Left cardiac atrium (tissue), 4 donors: ENCODE data around the gene SPG7. TPM values are rescaled to one million over a fixed set of nuclear protein-coding genes. Genes with fewer than 3 reads are reported as not detected.
A peak's percentile ranks its signal among the peaks of the same experiment; 100 is the strongest.
"Not testable (repeated sequence)": the region's sequence is repeated elsewhere in the genome, so short reads cannot be mapped to it uniquely, and the experiment has no call there.

Experiments
- ATAC-seq, 2 donors: fragments of 200-7000 bp; cut with Tn5 transposase; one replicate each; pipeline ENCODE4 v1.9.1; 2020; ENCODE audit warnings: mild to moderate bottlenecking in 2 of 2, moderate library complexity in 2 of 2
- DNase-seq: peaks from one replicate; pipeline ENCODE4 v3.0.0-alpha.2; 2020
- intact Hi-C, 2 donors: fragments of 100-400 bp; cut with DNase I; formaldehyde crosslinking; loops; one replicate each; pipeline versions ENCODE4 v1.14.1 to v1.15.1; 2022 to 2023
- long read RNA-seq: library from polyadenylated mRNA; unstranded; transcript quantifications from one replicate; pipeline ENCODE4 v2.0.0, GENCODE V29; 2021
- total RNA-seq, 2 donors: library from RNA; stranded (reverse); fragmentation: NEBNext Ultra II Directional; extraction: Animal tissue kit (Norgen Biotek cat#: 25700); gene quantifications; one replicate each; pipeline ENCODE4 v1.2.1, GENCODE V29; 2021
- donor health status: DM: no; HTN: yes; CAD: no.
- donor health status: DM: no; HTN: yes; CAD: no; lungs with severe emphysema.
- donor health status: DM: yes; HTN: yes; CAD: no.
- donor health status: Dilated cardiomyopathy.

SPG7 gene
- total RNA-seq = 10 to 100 TPM; 78.5 to 99.5 TPM
- long read RNA-seq, transcript SPG7-202 (10 exons, 2,288 nt) = minor isoform, 6 of 81 reads
- long read RNA-seq, transcript SPG7-268 (17 exons, 3,359 nt) = major isoform, 26 of 81 reads
- long read RNA-seq, partial matches to known transcripts = 32 of 81 reads
- long read RNA-seq, other reads (novel, unspliced or antisense) = 7 of 81 reads

GRCh38 chr16:89507834-89508590 is at the start of gene SPG7:
Gene SPG7 (plus strand): TSS chr16:89508403. CDS start chr16:89508418, 15 bp downstream.
- intact Hi-C loops = loop anchor here (5.0 to 10.0 kb wide), 3 partner anchors 153 to 176 kb away; no protein-coding TSS in a partner anchor
- DNase-seq (peak; percentile 88), ATAC-seq (peak; percentile 95)

- DNase-seq (no peak), ATAC-seq (no peak)
- intact Hi-C loops = no loop called here
Observed at GRCh38 chr16:89458551-89458950, 49.7 kb upstream of the SPG7 start.

- intact Hi-C loops = no loop called here
- DNase-seq (no peak), ATAC-seq (no peak)
Observed at GRCh38 chr16:89458967-89459366, 49.2 kb upstream of the SPG7 start.

- intact Hi-C loops = no loop called here
- DNase-seq = no peak
- no peak for ATAC-seq
Observed at GRCh38 chr16:89460556-89460955, 47.6 kb upstream of the SPG7 start.

- DNase-seq, intact Hi-C loops, ATAC-seq: not testable (repeated sequence)
Observed at GRCh38 chr16:89461890-89462289, 46.3 kb upstream of the SPG7 start.

- intact Hi-C loops, DNase-seq, ATAC-seq: not testable (repeated sequence)
Observed at GRCh38 chr16:89462639-89463038, 45.6 kb upstream of the SPG7 start.

- DNase-seq, intact Hi-C loops, ATAC-seq: not testable (repeated sequence)
Observed at GRCh38 chr16:89463312-89463711, 44.9 kb upstream of the SPG7 start.

GRCh38 chr16:89466920-89467319 is 41.3 kb upstream of the SPG7 start:
- intact Hi-C loops = no loop called here
- no peak for ATAC-seq
- DNase-seq = no peak

GRCh38 chr16:89467382-89467781 is 40.8 kb upstream of the SPG7 start:
- intact Hi-C loops = no loop called here
- no peak for DNase-seq
- no peak for ATAC-seq

- no peak for ATAC-seq
- no peak for DNase-seq
- intact Hi-C loops = no loop called here
Observed at GRCh38 chr16:89472711-89473075, 35.5 kb upstream of the SPG7 start.

GRCh38 chr16:89473136-89473712 is 35.0 kb upstream of the SPG7 start:
- intact Hi-C loops = no loop called here
- no peak for ATAC-seq
- no peak for DNase-seq

GRCh38 chr16:89473791-89474414 is 34.3 kb upstream of the SPG7 start:
- DNase-seq = no peak
- ATAC-seq = peak in 1 of 2 donors; percentile 44
- intact Hi-C loops = no loop called here

GRCh38 chr16:89475144-89475543 is 33.1 kb upstream of the SPG7 start:
- ATAC-seq = no peak
- intact Hi-C loops = no loop called here
- no peak for DNase-seq

GRCh38 chr16:89476379-89476778 is 31.8 kb upstream of the SPG7 start:
- peak in 1 of 2 donors; percentile 56 for ATAC-seq
- intact Hi-C loops = no loop called here
- DNase-seq = no peak

GRCh38 chr16:89476811-89477261 is 31.4 kb upstream of the SPG7 start:
- ATAC-seq = no peak
- intact Hi-C loops = no loop called here
- no peak for DNase-seq

GRCh38 chr16:89478576-89479221 is 29.5 kb upstream of the SPG7 start:
- intact Hi-C loops = no loop called here
- no peak for DNase-seq
- ATAC-seq = peak in 1 of 2 donors; percentile 48

GRCh38 chr16:89481356-89481955 is 26.7 kb upstream of the SPG7 start:
- DNase-seq (no peak), ATAC-seq (no peak)
- intact Hi-C loops = loop anchor here in 1 of 2 donors (10.0 kb wide), 1 partner anchor 137 kb away; no protein-coding TSS in a partner anchor

- intact Hi-C loops = loop anchor here in 1 of 2 donors (10.0 kb wide), 1 partner anchor 137 kb away; no protein-coding TSS in a partner anchor
- DNase-seq (no peak), ATAC-seq (no peak)
Observed at GRCh38 chr16:89482150-89482816, 25.9 kb upstream of the SPG7 start.
